WI38 (cell line): ENCODE results near the gene MAPRE2.
A peak's percentile ranks its signal among the peaks of the same experiment; 100 is the strongest.

Source experiments
- H3K4me3 ChIP-seq: 2 replicates; pipeline ENCODE4 v1.5.1; 2011; ENCODE audit warnings: low read depth, mild to moderate bottlenecking, control low read depth, low read length
- CTCF ChIP-seq: IDR thresholded peaks from 2 replicates; pipeline ENCODE4 v1.5.1; 2012; ENCODE audit warnings: low read depth, mild to moderate bottlenecking, control low read depth, low read length

Gene MAPRE2

DNA sequence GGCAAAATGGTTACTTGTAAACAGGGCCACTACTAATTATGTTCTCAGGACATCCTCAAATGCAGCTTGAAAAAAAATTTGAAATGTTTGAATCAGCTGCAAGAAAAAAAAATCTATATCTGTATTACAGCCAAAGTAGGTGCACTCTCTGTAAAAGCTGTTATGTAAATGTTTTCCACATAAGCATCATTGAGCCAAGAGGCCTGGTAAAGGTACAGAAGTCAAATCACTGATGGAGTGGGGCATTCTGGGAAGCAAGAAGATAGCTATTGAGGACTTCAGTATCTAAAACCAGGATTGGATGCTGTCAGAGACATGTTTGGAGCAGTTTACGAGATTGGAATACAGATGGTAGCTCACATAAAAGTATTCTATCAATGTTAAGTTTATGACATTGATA is 80.3 kb downstream of the MAPRE2 start:
- no peak for TF ChIP-seq CTCF

DNA sequence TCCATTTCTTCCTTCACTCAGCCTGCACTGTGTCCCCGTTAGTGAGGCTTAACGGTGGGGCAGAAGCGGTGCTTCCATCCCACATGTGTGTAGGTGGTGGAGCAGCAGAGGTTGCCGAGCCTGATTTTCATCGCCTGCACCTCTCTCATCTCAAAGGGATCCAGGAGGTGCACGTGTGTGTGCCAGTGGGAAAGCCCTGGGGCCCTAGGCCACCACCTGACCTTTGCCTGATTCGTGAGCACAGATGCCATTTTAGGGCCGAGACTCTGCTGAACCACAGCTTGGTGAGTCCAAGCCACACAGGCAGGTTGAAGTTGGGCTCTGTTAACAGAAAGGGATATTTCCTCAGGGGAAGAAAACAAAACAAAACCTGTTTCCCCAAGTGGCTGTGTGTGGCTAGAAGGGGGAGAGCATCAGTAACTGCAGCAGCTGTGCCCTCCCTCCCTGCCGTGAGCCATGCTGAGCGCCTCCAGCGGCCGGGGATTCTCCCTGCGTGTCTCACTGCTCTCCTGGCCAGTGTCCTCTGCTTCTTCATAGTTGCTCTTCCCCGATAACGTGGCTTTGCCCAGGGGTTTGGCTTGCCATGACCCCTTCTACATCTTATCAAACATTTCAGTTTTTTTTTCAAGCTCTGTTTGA is 81.5 kb downstream of the MAPRE2 start:
- H3K4me3 ChIP-seq, result no peak overlapping the region
- no peak for TF ChIP-seq CTCF

More for the DNA sequence above, 80.3 kb downstream of the MAPRE2 start:
- no peak overlapping the region for H3K4me3 ChIP-seq

- no peak overlapping the region for H3K4me3 ChIP-seq
- TF ChIP-seq CTCF, result no peak
Measured at GRCh38 chr18:35123811-35124210, 82.6 kb downstream of the MAPRE2 start.

DNA sequence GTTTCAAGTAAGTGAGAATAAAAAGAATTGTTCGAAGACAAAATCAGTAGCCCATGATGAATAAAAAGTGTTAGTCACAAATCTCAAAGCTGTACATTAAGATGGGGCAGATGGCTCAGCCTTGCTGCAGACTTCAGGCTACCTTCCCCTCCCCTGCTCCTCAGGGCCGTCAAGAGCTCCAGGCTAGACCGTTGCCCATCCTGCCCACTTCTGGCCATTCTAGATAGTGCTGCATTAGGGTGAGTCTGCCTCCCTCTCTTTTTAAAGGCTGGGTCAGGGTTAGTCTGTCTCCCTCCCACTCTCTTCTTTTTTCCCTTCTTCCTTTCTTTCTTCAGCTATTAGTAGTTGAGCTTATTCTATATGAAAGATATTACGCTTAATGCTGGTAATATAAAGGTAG is 86.0 kb downstream of the MAPRE2 start:
- peak; percentile 7; the same call in 1 of the 2 replicates for TF ChIP-seq CTCF
- no peak overlapping the region for H3K4me3 ChIP-seq

DNA sequence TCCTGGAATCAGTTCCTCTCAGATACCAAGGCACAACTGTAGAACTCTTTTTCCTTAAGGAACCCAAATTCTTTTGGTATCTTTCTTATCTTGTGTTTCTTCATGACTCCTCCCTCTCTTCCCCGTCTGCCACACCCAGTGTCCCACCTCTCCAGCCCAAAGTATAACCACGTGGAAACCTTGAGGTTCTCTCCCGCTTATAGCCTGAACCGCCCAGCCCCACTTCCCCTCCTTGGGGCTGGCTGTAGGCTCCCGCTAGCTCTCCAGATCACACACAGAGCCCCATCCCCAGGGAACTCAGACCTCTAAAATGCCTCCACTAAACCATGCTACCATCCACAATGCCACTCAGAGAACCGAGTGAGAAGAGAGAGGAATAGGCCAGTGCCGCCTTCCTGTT is 87.5 kb downstream of the MAPRE2 start:
- no peak for TF ChIP-seq CTCF
- H3K4me3 ChIP-seq, result no peak overlapping the region

GRCh38 chr18:35130236-35130635 is 89.0 kb downstream of the MAPRE2 start:
- no peak overlapping the region for H3K4me3 ChIP-seq
- no peak for TF ChIP-seq CTCF

GRCh38 chr18:35131387-35132020 is 90.3 kb downstream of the MAPRE2 start:
- no peak overlapping the region for H3K4me3 ChIP-seq
- no peak for TF ChIP-seq CTCF
